AG04449 (cell line): ENCODE measurements around the gene ARHGAP4.
A peak's percentile ranks its signal among the peaks of the same experiment; 100 is the strongest.

ENCODE experiments used
- CTCF ChIA-PET: fragments of 350-600 bp; formaldehyde crosslinking; extraction: SDS; loops from one replicate; lab custom pipeline; 2021; ENCODE audit warnings: antibody characterized with exemption; lab: Yijun Ruan, JAX
- POLR2A ChIA-PET: fragments of 400-600, 350-600 bp; formaldehyde crosslinking; extraction: SDS; loops from one replicate; lab custom pipeline; 2020; ENCODE audit warnings: antibody characterized with exemption, inconsistent platforms; lab: Yijun Ruan, JAX
- DNase-seq: peaks from one replicate; pipeline ENCODE4 v3.0.0-alpha.2; 2010; ENCODE audit warnings: low read depth, low spot score
- H3K4me3 ChIP-seq: 2 replicates; pipeline ENCODE4 v1.5.1; 2011; ENCODE audit warnings: low read depth, mild to moderate bottlenecking, control low read depth, low read length
- TF ChIP-seq, protein P1 (sequence below): IDR thresholded peaks from one replicate; pipeline ENCODE4 v1.5.1; 2011; ENCODE audit warnings: mild to moderate bottlenecking, moderate library complexity, low read length, control low read depth, inconsistent platforms; ENCODE audit not compliant: insufficient read depth; ENCODE audit errors: missing control alignments

Gene ARHGAP4

DNA sequence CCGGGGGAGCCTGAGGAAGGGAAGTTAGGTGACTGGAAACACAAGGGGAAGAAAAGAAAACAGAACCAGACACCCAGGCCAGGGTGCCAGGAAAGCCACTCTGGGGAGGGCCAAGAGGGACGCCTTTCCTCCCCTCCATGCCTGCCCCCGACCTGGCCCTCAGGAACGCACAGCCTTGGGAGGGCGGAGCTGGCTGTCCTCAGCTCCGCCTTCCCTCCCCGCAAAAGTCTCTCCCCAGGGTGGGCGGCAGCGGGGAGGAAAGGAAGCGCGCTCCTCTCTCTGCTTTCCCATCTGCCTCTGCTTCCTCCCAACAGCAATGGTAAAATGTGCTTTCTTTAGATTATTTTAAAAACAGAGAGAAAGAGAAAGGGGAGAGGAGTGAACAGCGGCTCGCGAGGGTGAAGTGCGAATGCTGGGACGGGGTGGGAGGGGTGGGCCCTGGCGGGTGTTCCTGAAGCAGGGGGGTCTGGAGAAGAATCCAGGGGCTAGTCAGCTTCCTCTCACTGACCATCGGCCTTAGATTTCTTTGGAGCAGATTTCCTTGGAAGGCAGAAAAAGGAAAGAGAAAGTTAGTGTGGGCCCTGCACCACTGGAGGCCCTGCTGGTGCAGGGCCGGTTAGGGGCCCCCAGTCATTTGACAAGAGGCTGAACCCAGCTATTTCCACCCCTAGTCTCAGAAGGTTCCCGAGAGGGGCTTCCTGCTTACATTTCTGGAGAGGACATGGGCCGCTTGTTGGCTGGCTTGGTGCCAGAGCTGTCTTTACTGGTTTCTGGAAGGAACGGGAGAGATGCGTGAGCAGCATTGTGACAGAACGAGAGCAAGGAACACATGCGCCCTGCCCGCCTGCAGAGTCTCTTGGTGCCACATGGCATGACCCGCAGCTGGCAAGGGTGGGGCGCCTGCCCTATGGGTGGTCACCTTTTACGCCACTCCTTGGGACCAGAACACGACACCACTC is 23.1 kb upstream of the ARHGAP4 start:
- DNase-seq: no peak
- CTCF ChIA-PET: interaction anchor here (1.0 to 10.9 kb wide), 11 partner anchors 8 to 1007 kb away, joined by 3 to 230 read pairs (median 13); partner anchors contain the start of genes ARHGAP4, NAA10 and PLXNB3
- H3K4me3 ChIP-seq: no peak overlapping the region
- POLR2A ChIA-PET: no interaction called here
- TF ChIP-seq, protein P1, sequence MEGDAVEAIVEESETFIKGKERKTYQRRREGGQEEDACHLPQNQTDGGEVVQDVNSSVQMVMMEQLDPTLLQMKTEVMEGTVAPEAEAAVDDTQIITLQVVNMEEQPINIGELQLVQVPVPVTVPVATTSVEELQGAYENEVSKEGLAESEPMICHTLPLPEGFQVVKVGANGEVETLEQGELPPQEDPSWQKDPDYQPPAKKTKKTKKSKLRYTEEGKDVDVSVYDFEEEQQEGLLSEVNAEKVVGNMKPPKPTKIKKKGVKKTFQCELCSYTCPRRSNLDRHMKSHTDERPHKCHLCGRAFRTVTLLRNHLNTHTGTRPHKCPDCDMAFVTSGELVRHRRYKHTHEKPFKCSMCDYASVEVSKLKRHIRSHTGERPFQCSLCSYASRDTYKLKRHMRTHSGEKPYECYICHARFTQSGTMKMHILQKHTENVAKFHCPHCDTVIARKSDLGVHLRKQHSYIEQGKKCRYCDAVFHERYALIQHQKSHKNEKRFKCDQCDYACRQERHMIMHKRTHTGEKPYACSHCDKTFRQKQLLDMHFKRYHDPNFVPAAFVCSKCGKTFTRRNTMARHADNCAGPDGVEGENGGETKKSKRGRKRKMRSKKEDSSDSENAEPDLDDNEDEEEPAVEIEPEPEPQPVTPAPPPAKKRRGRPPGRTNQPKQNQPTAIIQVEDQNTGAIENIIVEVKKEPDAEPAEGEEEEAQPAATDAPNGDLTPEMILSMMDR: no peak

DNA sequence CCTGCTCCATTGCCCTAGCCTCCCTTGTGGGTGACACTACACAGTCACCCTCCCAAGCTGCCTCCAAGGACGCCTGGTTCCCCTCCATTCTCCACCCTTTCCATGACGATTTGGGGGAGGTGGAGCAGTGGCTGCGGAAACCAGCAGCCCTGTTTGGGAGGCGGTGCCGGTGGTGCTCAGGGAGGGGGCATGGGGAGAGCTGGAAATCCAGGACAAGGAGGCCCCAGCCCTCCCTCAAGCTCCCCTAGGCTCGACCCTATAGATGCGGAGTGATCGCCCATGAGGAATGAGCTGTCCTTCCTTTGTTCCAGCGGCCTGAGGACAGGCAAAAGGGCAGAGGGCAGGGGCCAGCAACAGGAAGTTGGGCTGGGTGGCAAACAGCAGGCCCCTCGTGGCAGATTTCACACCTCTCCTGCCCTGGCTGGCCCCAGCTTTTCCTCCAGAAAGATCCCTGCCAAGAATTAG is 22.0 kb upstream of the ARHGAP4 start:
- POLR2A ChIA-PET: no interaction called here
- TF ChIP-seq, protein P1: no peak
- H3K4me3 ChIP-seq: no peak overlapping the region
- DNase-seq: no peak
- CTCF ChIA-PET: interaction anchor here (1.1 to 10.9 kb wide), 9 partner anchors 10 to 1006 kb away, joined by 3 to 230 read pairs (median 19); partner anchors contain the start of genes ARHGAP4, PLXNB3 and SRPK3

DNA sequence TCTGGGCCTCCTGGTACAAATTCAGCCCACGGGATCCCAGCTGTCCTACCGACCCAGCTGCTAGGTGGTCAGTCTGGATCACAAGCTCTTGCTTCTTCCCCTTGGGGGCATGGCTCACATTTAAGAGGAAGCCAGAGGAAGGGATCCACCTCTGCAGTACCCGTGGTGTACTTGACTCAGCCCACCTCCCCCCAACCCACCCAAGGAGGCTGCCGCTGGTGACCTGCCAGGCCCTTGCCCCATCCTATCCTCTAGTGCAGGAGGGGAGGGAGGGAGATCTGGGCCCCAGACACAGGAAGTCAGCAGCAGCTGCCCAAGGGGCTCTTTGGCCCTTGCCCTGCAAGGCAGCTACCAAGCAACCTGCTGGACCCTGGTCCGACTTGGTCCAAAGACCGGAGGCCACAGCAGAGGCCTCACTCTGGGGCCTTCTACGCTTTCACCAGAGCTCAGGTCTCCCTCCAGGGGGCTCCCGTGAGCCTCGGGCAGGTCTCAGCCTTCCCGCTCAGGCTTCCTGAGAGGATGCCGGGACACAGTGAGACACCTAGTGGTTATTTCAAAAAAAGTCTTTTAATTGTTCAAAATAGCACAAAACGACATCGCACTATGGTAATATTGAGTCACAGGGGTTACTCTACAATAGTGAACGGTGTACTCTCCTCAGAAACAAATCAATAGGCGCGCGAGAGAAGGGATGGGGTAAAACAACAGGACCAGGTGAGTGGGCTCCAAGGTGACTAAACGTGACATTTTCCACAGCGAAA is 21.1 kb upstream of the ARHGAP4 start:
- H3K4me3 ChIP-seq: no peak overlapping the region
- no peak for DNase-seq
- ChIA-PET CTCF (interaction anchor here (0.7 to 10.9 kb wide), 29 partner anchors 9 to 1005 kb away, joined by 3 to 230 read pairs (median 4); partner anchors contain the start of genes ARHGAP4, HCFC1, IDH3G and NAA10), POLR2A (interaction anchor here (0.9 to 1.0 kb wide), 2 partner anchors 181 to 422 kb away, joined by 3 to 5 read pairs; no protein-coding TSS in a partner anchor)
- TF ChIP-seq, protein P1: peak; percentile 79

DNA sequence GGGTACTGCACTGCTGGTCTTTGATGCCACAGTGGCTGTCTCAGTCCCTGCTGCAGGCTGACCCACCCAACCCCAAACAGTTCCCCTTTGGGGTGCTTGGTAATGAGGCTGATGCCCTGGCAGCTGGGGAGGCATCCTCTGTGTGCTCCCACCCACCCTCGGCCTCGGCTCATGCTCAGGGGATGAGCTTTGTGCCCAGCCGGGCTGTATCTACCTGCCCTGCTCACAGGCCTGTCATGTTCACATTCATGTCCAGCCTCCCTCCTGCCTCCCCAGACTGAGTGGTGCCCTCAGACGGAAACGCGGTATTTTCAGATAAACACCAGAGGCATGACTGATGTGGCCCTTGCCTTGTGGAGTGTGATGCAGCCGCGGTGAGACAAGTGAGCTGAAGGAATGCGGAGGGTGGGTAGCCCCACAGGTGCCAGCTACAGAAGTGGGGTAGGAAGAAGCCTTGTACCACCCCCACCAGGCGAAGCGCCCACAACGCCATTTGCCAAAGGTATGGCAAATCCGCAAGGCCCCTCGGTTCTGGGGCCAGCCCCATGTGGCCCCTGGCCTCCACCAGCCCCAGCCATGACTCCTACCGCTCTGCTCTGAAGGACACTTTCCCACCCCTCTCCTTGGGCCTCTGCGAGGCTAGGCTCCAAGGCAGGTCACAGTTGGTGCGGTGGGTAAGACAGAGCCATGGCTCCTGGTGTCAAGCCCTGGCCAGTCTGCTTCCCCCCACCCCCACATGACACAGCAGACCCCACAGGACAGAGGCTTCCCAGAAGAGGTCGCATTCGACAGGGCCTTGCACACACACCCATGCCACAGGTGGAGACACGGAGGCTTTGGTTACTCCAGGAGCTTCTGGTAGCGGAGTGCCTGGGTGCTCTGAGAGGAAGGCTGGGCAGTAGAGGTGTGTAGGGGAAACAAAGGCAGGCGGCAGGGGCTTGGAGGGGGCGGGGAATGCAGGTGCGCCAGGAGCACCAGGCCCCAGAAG is 20.2 kb upstream of the ARHGAP4 start:
- H3K4me3 ChIP-seq: no peak overlapping the region
- ChIA-PET CTCF (interaction anchor here (0.7 to 10.9 kb wide), 27 partner anchors 8 to 1004 kb away, joined by 3 to 230 read pairs (median 4); partner anchors contain the start of genes ARHGAP4, HCFC1, IDH3G and NAA10), POLR2A (interaction anchor here (0.7 kb wide), 1 partner anchor 22 kb away, joined by 3 read pairs; no protein-coding TSS in a partner anchor)
- TF ChIP-seq, protein P1: no peak
- no peak for DNase-seq

DNA sequence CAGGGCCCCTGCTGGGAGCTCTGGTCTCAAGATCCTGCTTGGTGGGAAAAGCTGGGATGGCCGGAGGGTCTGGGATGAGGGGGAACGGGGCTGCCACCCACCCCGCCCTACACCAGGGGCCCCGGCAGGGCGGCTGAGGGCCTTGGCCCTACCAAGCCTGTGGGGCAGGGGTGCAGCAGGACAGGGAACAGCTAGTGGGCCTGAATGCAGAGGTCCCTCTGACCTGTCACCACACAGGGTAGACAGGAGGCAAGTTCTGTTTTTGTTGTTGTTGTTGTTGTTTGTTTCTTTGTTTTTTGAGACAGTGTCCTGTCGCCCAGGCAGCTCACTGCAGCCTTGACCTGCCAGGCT is 18.7 kb upstream of the ARHGAP4 start:
- no peak for DNase-seq
- POLR2A ChIA-PET: no interaction called here
- TF ChIP-seq, protein P1: no peak
- no peak overlapping the region for H3K4me3 ChIP-seq
- CTCF ChIA-PET: interaction anchor here (0.6 to 10.9 kb wide), 7 partner anchors 9 to 236 kb away, joined by 3 to 230 read pairs (median 3); partner anchors contain the start of genes ARHGAP4 and PLXNB3
